Fibroblast of upper back skin (primary cell): ENCODE data around the gene VPS18.

Source experiments
- DNase-seq: peaks from one replicate; pipeline ENCODE4 v3.0.0-alpha.2; 2013

VPS18 gene

DNA sequence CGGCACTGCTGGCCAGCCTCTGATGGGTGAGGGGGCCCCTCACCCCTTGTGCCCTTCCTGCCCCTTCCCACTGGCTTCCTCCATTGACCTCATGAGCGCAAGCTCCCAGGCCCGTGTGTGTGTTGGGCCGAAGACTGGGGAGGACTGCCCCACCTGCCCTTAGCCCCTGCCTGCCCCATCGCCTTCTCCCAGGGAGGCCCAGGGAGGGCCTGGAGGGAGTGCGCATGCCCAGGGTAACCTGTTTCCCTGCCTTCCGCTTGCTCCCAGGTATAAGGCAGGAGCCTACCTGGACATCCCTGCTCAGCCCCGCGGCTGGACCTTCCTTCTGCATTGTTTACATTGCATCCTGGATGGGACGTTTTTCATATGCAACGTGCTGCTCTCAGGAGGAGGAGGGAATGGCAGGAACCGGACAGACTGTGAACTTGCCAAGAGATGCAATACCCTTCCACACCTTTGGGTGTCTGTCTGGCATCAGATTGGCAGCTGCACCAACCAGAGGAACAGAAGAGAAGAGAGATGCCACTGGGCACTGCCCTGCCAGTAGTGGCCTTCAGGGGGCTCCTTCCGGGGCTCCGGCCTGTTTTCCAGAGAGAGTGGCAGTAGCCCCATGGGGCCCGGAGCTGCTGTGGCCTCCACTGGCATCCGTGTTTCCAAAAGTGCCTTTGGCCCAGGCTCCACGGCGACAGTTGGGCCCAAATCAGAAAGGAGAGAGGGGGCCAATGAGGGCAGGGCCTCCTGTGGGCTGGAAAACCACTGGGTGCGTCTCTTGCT, 43.7 kb downstream of the VPS18 start:
- no peak for DNase-seq

DNA sequence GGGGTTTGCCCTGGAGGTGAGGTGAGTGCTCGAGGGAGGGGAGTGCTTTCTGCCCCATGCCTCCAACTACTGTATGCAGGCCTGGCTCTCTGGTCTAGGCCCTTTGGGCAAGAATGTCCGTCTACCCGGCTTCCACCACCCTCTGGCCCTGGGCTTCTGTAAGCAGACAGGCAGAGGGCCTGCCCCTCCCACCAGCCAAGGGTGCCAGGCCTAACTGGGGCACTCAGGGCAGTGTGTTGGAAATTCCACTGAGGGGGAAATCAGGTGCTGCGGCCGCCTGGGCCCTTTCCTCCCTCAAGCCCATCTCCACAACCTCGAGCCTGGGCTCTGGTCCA, 44.3 kb downstream of the VPS18 start:
- no peak for DNase-seq

DNA sequence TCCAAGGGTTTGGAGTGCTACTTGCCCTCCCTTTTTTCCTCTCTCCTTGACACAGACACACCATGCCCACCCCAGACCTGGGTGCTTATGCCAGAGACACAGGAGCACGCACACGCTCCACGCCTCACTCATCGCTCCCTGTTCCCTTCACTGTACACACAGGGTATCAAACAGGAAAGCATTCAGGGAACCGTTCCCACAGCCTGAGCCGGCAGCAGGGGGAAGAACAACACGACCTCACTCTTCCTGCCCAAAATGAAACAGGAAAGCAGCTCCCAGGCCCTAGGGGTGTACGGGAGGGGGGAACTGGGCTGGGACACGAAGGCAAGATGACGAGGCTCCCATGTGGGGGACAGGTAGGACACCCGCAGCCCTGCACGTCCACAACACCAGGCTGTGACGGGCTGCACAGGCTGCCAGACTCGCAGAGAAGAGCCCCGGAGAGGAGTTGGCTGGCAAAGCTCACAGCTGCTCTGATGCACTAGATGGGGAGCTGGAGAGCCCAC, 46.1 kb downstream of the VPS18 start:
- DNase-seq, result no peak

DNA sequence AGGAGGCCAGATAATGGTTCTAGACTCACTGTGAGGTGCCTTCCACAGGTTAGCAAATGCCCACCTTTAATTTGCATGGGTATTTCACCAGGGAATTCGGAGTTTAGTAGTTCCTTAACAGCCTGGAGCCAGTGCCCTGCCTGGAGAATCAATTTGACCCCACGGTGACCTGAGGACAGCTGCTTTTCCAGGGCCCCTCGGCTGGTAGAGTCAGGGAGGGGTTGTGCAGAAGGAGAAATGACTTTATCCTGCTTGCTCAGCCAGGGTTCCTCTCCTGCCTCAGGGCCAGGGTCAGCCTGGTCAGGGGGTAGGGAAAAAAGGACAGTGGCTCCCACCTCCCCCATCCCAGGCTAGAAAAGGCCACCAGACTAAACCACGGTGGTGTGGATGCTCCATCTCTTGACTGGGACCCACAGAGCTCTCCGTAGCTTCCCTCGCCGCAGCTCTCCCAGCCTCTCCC, 46.8 kb downstream of the VPS18 start:
- no peak for DNase-seq

DNA sequence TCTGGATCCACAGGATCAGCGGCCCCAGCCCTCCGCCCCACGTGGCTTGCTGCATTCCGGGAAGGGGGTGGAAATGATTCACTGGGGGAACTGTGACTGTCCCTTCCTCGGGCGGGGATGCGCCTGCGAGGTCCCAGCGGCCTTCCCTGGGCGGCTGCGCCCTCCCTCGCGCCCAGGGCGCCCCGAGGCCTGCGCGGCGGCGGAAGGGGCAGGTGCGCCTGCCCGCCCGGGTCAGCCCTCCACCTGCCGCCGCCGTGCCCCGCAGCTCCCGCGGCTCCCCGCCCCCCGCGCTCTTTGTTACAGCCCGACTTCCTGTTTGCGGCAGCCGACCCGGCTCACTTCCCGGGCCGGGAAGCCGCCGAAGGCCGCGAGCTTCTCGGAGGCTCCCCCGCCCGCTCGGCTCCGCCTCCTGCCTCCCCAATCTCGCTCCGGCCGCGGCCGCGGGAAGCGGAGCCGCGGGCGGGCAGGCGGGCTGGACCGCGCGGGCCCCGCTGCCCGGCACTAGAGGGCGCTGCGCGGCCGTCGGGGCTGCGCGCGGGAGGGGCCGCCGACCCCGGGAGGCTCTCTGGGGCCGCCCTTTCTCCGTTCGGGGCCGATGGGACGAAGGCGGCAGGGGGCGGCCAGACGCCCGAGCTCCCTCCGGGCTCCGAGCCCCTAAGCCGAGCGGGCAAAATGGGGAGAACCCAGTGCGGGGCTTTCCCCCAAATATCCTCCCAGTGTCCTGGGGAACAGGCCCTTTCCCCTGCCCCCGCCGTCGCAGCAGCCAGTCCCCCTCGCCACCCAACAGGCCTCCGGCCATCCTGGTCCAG, 47.5 kb downstream of the VPS18 start:
- peak; percentile 75 for DNase-seq

DNA sequence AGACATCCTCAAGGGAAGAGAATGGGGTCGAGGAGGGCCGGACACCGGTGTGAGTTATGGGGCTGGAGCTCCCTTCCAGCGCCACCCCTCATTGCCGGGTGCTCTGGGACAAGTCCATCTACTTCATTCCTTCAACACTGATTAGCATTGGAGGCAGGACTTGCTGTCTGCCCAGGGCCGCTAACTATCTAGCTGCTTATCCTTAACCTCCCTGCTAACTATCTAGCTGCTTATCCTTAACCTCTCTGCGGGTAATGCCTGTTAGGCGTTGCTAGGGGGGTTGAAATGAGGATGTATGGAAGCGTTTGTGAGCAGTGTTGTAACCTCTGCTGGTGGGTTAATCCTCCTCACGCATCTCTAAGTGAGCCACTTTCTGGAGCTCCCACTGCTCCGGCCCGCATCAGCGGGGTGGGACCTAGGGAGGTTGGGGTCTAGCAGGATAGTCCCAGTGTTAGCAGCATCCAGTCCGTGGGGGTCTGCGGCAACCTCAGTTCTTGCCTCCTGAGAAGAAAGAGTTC, 48.1 kb downstream of the VPS18 start:
- no peak for DNase-seq

DNA sequence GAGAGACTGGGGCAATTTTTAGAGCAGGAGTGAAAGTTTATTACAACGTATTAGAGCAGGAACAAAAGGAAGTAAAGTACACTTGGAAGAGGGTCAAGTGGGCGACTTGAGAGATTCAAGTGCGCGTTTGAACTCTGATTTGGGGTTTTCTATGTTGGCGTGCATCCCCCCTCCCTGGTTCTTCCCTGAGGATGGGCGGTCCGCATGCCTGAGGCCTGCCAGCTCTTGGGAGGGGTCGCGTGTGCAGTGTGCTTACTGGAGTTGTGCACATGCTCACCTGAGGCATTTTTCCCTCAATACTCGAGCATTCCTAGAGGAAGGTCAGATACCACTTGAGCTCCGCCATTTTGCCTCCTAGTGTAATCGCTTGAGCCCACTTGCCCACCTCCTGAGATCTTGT, 48.6 kb downstream of the VPS18 start:
- DNase-seq, result no peak

DNA sequence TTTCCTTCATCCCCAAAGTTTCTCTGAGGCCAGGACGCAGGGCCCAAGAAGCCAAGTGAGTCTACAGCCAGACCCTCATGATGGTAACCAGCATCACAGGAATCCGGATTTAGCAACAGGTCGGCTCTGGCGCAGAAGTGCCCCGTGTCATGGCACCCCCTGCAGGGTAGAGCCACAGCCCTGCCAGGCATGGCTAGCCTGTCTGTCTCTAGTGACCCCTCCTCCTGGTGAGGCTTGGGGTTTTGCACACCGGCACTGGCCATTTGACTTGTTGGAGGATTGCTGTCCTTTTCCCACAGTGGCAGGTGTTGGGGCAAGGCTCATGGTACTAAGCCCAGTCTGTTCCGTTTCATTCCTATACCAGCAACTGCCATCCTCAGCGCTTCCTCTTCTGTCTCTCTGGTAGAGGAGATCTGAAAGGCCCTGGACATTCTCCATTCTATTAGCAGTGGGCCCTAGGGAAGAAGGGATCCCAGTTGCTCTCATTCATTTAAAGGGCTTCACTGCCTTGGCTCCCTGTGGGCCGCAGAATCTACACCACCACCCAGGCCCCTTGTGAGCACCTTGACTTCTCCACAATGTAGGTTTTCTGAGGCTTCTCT, 49.6 kb downstream of the VPS18 start:
- DNase-seq, result no peak

DNA sequence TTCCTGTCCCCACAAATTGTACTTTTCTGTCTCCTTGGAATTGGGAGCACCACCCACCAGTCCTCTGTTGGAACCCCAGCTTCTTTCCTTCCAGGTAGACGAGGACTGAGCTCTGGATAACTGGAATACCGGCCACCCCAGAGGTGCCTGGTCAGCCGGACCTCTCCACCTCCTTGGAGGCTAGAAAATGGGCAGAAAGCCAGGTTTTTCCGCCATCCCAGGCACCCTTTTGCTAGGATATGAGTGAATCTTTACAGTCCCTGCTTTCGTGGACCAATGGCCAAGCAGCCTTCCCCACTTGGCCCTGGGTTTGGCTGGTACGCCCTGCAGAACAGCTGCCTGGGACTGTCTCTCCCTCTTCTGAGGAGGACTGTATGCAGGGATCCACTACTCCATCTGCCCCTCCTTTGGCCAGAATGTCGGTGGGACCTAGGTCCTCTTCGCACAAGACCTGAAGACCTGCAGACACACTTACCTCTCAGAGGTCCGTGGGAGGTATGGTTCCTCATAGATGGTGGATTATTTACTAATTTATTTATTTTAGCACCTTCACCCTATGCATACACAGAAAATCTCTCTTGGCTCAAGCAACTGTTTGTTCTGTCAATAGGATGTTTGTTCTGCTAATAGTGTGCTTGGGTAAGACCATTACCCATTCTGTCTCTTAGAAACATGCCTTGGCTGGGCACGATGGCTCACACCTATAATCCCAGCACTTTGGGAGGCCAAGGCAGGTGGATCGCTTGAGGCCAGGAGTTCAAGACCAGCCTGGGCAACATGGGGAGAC, 50.5 kb downstream of the VPS18 start:
- no peak for DNase-seq

DNA sequence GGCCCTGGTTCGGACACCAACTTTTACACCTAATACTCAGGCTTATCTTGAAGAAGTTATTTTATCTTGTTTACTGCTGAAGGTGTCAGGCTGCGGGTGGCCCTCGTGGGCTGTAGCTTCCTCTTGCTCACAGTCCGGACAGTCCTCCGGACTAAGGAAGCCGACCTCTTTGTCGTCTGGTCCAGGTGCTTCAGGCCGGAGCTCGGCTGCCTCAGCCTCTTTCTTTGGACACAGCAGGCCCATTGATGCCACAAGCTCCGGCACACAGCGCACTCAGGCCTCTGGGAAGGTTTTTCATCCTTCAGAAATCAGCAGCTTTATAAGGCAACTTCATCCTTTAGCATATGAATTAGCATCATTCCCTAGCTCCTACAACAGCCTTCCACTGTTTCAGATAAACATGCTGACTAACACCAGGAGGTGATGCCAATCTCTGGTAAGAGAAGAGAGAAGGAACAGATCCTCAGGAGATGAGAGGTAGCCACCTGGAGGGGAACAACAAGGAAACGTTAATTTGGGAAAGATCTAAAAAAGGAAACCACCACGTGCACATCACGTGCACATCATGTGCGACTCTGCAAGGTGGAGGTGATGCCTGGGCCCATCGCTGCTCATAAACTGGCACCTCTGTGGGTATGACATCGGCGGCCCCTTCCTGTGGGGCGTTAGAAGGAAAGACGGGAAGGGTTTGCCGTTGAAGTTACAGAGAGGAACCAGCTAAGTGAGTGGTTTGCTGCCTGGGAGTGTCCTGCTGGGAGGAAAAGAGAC, 54.6 kb downstream of the VPS18 start:
- no peak for DNase-seq

DNA sequence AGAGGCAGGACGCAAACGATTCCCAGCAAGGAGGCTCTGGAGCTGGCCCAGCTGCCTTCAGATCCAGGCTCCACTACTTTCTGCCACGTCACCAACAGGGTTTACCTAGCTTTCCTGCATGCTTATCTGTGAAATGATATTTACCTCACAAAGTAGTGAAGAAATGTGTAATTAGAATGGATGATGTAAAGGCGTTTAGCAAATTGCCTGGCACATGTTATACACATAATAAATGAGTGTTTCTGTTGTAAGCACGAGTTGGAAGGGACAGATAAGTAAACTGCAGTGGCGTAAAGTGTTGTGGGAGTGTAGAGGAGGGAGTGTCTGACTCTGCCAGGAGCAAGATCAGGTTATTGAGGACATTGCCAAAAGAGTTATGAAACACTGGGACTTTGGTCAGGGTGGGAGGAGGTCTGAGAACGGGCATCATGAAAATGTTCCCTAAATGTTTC, 55.5 kb downstream of the VPS18 start:
- no peak for DNase-seq

DNA sequence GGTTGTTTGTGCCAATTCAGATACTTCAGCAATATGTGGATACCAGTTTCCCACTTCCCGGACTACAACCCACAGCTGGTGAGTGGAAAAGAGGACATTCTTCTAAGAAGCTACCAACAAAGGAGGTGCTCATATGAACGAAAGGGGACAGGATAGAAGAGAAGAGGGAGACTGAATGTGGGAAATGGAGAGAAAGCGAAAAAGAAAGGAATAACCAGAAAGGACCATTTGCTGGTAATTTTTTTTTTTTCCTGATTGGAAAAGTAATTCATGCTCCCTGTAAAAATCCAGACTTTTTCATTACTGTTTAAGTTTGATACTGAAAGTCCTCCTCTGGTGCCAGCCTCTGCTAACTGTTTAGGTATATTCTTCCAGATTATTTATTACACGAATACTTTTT, 57.5 kb downstream of the VPS18 start:
- DNase-seq, result no peak

DNA sequence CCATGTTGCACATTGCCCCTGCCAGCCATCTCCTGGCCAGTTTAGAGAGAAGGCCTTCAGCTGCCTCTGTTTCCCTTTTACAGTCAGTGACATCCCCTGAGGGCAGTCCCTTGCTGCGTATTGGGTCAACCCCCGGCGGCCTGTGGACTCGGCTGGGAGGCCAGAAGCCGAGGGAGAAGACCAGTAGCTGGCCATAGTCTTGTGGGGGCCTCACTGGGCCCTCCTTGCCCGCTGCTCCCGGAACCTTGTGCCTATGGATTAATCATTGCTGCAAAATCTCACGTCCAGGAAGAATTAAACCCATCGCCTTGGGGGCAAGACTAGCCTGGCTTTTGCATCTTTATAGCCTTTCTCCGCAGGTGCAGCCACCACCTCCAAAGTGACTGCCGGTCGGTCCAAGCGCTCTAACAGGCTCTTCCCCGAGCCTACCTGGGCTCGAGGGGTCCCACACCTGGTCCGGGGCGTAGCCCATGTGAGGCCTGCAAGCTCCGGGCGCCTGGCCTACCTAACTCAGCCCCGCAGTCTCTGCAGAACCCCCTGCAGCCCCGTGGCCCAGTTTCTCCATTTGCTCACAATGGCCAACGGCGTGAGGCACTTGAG, 58.2 kb downstream of the VPS18 start:
- DNase-seq, result no peak

DNA sequence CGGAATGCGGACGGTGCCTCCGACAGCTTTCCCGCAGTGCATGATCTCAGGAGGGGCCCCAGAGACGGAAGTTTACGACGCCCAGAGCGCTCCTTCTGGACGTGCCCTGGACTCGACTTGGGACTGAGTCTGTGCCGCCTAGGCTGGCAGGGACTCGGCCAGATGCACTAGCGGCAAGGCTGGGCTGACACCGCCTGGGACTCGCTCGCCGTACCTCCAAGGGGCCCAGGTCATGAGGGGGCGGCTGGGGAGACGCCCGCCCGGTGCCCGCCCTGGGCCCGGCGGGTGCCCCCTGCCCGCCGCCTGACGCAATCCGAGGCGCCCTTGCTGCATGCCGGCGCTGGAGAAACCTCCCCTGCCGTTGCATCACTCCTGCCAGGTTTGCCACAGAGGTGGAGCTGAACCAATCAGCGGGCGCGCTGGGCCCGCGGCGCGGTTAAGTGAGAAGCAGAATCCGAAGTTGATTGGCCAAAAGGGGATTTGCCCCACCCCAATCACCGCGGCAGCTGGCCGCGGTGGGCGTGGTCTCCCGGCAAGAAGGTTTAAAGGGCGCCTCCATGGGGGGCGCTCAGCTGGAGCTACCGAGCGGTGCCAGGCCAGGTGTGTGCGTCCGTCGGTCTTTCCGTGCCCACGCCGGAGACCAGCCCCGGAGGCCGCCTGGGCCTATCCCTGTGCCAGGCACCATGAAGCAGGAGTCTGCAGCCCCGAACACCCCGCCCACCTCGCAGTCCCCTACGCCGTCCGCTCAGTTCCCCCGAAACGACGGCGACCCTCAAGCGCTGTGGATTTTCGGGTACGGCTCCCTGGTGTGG, 58.9 kb downstream of the VPS18 start, which contains the start of gene CHAC1:
CHAC1 (plus strand) TSS at position 571 of the 812 bp plus-strand sequence; CDS start at position 684, 113 bp downstream.
- peak; percentile 98 for DNase-seq
